Fibroblast of lung (primary cell): ENCODE measurements around the gene S100B. TPM values are rescaled to one million over a fixed set of nuclear protein-coding genes. Genes with fewer than 3 reads are reported as not detected.

Experiments used
- DNase-seq, 2 donors: peaks; one replicate each; pipeline versions ENCODE4 v3.0.0 to v3.0.0-alpha.2; 2010; ENCODE audit warnings: low read depth in 2 of 2
- H2AFZ ChIP-seq: 2 replicates; pipeline ENCODE4 v1.5.1; 2012; ENCODE audit warnings: low read length, control low read depth, inconsistent platforms
- H3K27ac ChIP-seq: 2 replicates; pipeline ENCODE4 v1.5.1; 2011; ENCODE audit warnings: low read length, control low read depth; ENCODE audit not compliant: insufficient read depth
- H3K27me3 ChIP-seq: 2 replicates; pipeline ENCODE4 v1.5.1; 2011; ENCODE audit warnings: mild to moderate bottlenecking, low read length; ENCODE audit not compliant: control insufficient read depth, insufficient read depth
- H3K36me3 ChIP-seq: 2 replicates; pipeline ENCODE4 v1.5.1; 2011; ENCODE audit warnings: low read length; ENCODE audit not compliant: control insufficient read depth, insufficient read depth
- H3K4me1 ChIP-seq: 2 replicates; pipeline ENCODE4 v1.5.1; 2011; ENCODE audit warnings: low read length; ENCODE audit not compliant: control insufficient read depth, insufficient read depth; ENCODE audit errors: extremely low read depth
- H3K4me2 ChIP-seq: 2 replicates; pipeline ENCODE4 v1.5.1; 2011; ENCODE audit warnings: low read length, control low read depth; ENCODE audit not compliant: insufficient read depth; ENCODE audit errors: extremely low read depth
- H3K4me3 ChIP-seq, 4 experiments: fragments of 200-600 bp in 1 of 4; sonication (generic) in 1 of 4; replicated peaks in 1 of 4; 2 replicates each; pipeline ENCODE4 v1.5.1; 2011 to 2016; ENCODE audit warnings: low read length in 4 of 4, low read depth in 3 of 4, mild to moderate bottlenecking in 3 of 4, control low read depth in 2 of 4, inconsistent platforms in 1 of 4, mixed read lengths in 1 of 4; ENCODE audit not compliant: insufficient read depth in 1 of 4; ENCODE audit errors: control extremely low read depth in 1 of 4
- H3K79me2 ChIP-seq: 2 replicates; pipeline ENCODE4 v1.5.1; 2012; ENCODE audit warnings: mild to moderate bottlenecking, low read length, inconsistent platforms; ENCODE audit not compliant: control insufficient read depth, insufficient read depth
- H3K9ac ChIP-seq: 2 replicates; pipeline ENCODE4 v1.5.1; 2011; ENCODE audit warnings: mild to moderate bottlenecking, low read length, control low read depth; ENCODE audit not compliant: insufficient read depth
- H3K9me3 ChIP-seq: 2 replicates; pipeline ENCODE4 v1.5.1; 2012; ENCODE audit warnings: low read depth, low read length; ENCODE audit not compliant: control insufficient read depth, insufficient read depth
- H4K20me1 ChIP-seq: 2 replicates; pipeline ENCODE4 v1.5.1; 2011; ENCODE audit warnings: low read length; ENCODE audit not compliant: control insufficient read depth, insufficient read depth; ENCODE audit errors: extremely low read depth
- EZH2 ChIP-seq: IDR thresholded peaks from 2 replicates; pipeline ENCODE4 v1.5.1; 2012; ENCODE audit warnings: low read length, control low read depth, mild to moderate bottlenecking; ENCODE audit errors: missing control alignments
- polyA plus RNA-seq, 2 donors: library from polyadenylated mRNA; depleted of rRNA in 1 of 2; stranded (reverse) in 1 of 2; unstranded in 1 of 2; fragments of >200 nt; gene quantifications; 2 replicates each; pipeline ENCODE4 v1.2.1, GENCODE V29; 2011 to 2012; ENCODE audit warnings: missing spikeins in 1 of 2
- total RNA-seq: library from RNA; depleted of rRNA; stranded (reverse); fragments of >200 nt; gene quantifications from 2 replicates; pipeline ENCODE4 v1.2.1, GENCODE V29; 2014
- TF ChIP-seq, protein P1 (sequence below), 2 donors: IDR thresholded peaks in 1 of 2; conservative IDR thresholded peaks in 1 of 2; 1 replicate in 1 of 2; 2 replicates in 1 of 2; pipeline ENCODE4 v1.5.1; 2011 to 2012; ENCODE audit warnings: low read length in 2 of 2, control low read depth in 1 of 2, inconsistent platforms in 1 of 2, low read depth in 1 of 2, mild to moderate bottlenecking in 1 of 2

The S100B gene
- total and polyA plus RNA-seq, 2 donors (not counting 1 experiment from before 2014, with no cell fraction given) = 2.7 TPM; not detected in 1

DNA sequence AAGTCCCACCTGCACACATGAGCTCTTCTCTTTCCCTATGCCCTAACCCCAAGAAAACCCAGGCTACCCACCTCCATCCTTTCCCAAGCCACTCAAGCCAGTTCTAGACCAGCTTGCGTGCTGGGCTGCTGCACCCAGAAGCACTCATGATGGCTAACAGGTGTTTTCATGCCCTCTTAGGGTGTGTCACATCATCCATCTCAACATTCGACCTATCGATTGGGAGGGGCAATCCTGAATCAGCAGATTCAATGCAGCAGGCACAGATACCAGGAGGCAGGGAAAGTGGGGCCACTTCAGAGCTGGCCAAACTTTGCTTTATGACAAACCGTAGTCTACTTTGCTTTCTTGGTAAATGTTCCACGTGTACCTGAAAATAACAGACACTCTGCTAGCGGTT, 24.0 kb upstream of the S100B start:
- no peak for DNase-seq
- Histone ChIP-seq H3K27ac (no peak overlapping the region), H2AFZ (no peak overlapping the region), H3K27me3 (no peaks in the 10 kb centered on the region), H3K79me2 (no peaks in the 10 kb centered on the region), H3K36me3 (no peaks in the 10 kb centered on the region), H3K9ac (no peak overlapping the region), H4K20me1 (no peaks in the 10 kb centered on the region), H3K4me1 (no peaks in the 10 kb centered on the region), H3K4me2 (no peak overlapping the region), H3K9me3 (no peaks in the 10 kb centered on the region), H3K4me3 (no peak overlapping the region)
- no peak for TF ChIP-seq EZH2
- TF ChIP-seq, protein P1, sequence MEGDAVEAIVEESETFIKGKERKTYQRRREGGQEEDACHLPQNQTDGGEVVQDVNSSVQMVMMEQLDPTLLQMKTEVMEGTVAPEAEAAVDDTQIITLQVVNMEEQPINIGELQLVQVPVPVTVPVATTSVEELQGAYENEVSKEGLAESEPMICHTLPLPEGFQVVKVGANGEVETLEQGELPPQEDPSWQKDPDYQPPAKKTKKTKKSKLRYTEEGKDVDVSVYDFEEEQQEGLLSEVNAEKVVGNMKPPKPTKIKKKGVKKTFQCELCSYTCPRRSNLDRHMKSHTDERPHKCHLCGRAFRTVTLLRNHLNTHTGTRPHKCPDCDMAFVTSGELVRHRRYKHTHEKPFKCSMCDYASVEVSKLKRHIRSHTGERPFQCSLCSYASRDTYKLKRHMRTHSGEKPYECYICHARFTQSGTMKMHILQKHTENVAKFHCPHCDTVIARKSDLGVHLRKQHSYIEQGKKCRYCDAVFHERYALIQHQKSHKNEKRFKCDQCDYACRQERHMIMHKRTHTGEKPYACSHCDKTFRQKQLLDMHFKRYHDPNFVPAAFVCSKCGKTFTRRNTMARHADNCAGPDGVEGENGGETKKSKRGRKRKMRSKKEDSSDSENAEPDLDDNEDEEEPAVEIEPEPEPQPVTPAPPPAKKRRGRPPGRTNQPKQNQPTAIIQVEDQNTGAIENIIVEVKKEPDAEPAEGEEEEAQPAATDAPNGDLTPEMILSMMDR (conservative IDR thresholded peaks at IDR 0.05 in 1 of 2, IDR thresholded peaks at IDR 0.05 in 1 of 2; ENCODE audit: low read depth in 1 of 2, low read length in 2 of 2) = no peak

DNA sequence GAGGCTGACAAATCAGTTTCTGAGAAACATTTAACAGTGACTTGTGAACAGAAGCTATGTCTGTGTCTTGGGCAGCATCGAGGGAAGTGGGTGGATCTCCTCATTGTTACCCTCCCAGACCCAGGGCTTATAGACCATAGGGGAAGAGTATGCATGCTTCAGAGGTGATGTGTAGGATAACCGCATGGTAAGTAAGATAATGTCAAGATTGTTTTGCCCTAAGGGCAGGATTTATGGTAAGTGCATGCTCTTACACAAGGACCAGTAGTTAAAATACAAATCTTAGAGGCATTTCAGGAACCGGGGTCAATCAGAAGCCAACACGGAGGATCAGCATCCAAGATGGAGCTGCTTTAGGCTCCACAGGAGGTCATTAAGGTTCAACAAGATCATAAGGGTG, 22.8 kb upstream of the S100B start:
- Histone ChIP-seq H3K4me1 (no peaks in the 10 kb centered on the region), H2AFZ (no peak overlapping the region), H3K27me3 (no peaks in the 10 kb centered on the region), H3K27ac (no peak overlapping the region), H3K4me2 (no peak overlapping the region), H3K9me3 (no peaks in the 10 kb centered on the region), H4K20me1 (no peaks in the 10 kb centered on the region), H3K79me2 (no peaks in the 10 kb centered on the region), H3K4me3 (no peak overlapping the region), H3K36me3 (no peaks in the 10 kb centered on the region), H3K9ac (no peak overlapping the region)
- no peak for DNase-seq
- TF ChIP-seq EZH2 = no peak
- TF ChIP-seq, protein P1 (conservative IDR thresholded peaks at IDR 0.05 in 1 of 2, IDR thresholded peaks at IDR 0.05 in 1 of 2; ENCODE audit: low read depth in 1 of 2, low read length in 2 of 2) = no peak

DNA sequence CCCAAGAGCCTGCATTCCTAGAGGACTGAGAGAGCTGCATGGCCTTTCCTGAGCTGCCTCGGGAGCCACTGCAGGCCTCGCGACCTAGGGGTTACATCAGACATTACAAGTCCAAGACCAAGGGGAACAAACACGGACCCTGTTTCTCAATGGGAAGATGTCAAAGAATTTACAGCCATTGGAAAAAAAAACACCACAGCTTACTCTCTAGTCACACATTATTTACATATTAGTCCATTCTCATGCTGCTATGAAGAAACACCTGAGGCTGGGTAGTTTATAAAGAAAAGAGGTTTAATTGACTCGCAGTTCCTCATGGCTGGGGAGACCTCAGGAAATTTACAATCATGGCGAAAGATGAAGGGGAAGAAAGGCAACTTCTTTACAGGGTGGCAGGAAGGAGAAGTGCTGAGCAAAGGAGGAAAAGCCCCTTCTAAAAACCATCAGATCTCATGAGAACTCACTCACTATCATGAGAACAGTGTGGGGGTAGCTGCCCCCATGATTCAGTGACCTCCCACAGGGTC, 22.2 kb upstream of the S100B start:
- Histone ChIP-seq H3K36me3 (no peaks in the 10 kb centered on the region), H2AFZ (no peak overlapping the region), H3K4me1 (no peaks in the 10 kb centered on the region), H3K9me3 (no peaks in the 10 kb centered on the region), H4K20me1 (no peaks in the 10 kb centered on the region), H3K9ac (no peak overlapping the region), H3K79me2 (no peaks in the 10 kb centered on the region), H3K27ac (no peak overlapping the region), H3K4me3 (no peak overlapping the region), H3K27me3 (no peaks in the 10 kb centered on the region), H3K4me2 (no peak overlapping the region)
- no peak for DNase-seq
- TF ChIP-seq, protein P1 (conservative IDR thresholded peaks at IDR 0.05 in 1 of 2, IDR thresholded peaks at IDR 0.05 in 1 of 2; ENCODE audit: low read depth in 1 of 2, low read length in 2 of 2) = no peak
- TF ChIP-seq EZH2 = no peak
